ENCODE measurements around the gene SCN1B.

SCN1B gene

DNA sequence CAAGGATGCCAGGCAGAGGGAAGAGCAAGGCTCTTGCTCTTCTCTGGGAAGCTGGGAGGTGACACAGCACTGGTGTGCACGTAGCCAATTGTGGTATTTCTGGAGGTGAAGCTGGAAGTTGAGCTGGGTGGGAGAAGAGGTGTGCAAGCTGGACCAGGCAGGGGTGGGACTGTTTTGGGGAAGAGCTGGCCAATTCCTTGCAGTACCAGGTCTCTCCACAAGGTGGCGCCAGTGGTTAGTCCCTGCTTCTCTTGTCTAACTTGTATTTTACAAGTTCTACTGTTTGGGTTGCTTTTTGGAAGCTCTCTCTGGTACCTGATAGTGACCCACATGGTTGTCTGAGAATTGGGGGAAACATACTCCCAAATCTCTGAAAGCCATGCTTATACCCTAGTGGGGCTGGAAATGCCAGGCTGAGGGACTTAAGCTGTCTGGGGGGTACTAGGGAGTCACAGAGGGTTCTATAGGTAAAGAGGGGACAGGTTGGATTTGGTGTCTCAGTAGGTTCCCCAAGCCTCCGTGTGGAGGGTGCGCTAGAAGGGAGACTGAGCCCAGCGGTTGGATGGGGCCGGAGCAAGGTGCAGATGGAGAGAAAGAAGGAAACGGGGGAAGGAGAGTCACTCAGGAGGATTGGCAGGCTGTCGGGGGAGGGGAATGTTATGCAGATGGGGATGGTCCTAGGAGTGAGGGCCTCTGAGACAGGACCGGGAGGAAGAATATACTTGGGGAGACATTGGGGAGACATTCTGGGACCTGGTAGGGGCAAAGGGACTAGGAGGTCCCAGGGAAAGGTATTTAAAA lies 14.2 kb downstream of the SCN1B start (continued):
- TF ChIP-seq, protein P1, sequence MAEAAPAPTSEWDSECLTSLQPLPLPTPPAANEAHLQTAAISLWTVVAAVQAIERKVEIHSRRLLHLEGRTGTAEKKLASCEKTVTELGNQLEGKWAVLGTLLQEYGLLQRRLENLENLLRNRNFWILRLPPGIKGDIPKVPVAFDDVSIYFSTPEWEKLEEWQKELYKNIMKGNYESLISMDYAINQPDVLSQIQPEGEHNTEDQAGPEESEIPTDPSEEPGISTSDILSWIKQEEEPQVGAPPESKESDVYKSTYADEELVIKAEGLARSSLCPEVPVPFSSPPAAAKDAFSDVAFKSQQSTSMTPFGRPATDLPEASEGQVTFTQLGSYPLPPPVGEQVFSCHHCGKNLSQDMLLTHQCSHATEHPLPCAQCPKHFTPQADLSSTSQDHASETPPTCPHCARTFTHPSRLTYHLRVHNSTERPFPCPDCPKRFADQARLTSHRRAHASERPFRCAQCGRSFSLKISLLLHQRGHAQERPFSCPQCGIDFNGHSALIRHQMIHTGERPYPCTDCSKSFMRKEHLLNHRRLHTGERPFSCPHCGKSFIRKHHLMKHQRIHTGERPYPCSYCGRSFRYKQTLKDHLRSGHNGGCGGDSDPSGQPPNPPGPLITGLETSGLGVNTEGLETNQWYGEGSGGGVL (tag by site-specific recombination; IDR thresholded peaks at IDR 0.05) = no peak
- peak; percentile 63; the same call in 1 of the 2 replicates for TF ChIP-seq IKZF3 (tag by site-specific recombination; IDR thresholded peaks at IDR 0.05)
- TF ChIP-seq ZNF214 (tag by site-specific recombination; IDR thresholded peaks at IDR 0.05; ENCODE audit: borderline replicate concordance) = no peak
- TF ChIP-seq ZNF558 (tag by site-specific recombination; IDR thresholded peaks at IDR 0.05) = no peak
- no peak for TF ChIP-seq WT1 (tag by site-specific recombination; IDR thresholded peaks at IDR 0.05)
- TF ChIP-seq ZBTB21 (tag by site-specific recombination; IDR thresholded peaks at IDR 0.05) = no peak
- TF ChIP-seq REPIN1 (tag by site-specific recombination; IDR thresholded peaks at IDR 0.05; ENCODE audit: low read depth) = no peak
- TF ChIP-seq ZNF623 (tag by site-specific recombination; IDR thresholded peaks at IDR 0.05) = no peak
- TF ChIP-seq, protein P2, sequence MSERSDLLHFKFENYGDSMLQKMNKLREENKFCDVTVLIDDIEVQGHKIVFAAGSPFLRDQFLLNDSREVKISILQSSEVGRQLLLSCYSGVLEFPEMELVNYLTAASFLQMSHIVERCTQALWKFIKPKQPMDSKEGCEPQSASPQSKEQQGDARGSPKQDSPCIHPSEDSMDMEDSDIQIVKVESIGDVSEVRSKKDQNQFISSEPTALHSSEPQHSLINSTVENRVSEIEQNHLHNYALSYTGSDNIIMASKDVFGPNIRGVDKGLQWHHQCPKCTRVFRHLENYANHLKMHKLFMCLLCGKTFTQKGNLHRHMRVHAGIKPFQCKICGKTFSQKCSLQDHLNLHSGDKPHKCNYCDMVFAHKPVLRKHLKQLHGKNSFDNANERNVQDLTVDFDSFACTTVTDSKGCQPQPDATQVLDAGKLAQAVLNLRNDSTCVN (tag by site-specific recombination; optimal IDR thresholded peaks at IDR 0.05) = peak; percentile 9
- no peak for TF ChIP-seq ZNF830 (tag by site-specific recombination; IDR thresholded peaks at IDR 0.05; ENCODE audit: low read depth)
- TF ChIP-seq ZNF174 (tag by site-specific recombination; IDR thresholded peaks at IDR 0.05) = no peak
- no peak for TF ChIP-seq ZNF2 (tag by site-specific recombination; IDR thresholded peaks at IDR 0.05)
- TF ChIP-seq, protein P3, sequence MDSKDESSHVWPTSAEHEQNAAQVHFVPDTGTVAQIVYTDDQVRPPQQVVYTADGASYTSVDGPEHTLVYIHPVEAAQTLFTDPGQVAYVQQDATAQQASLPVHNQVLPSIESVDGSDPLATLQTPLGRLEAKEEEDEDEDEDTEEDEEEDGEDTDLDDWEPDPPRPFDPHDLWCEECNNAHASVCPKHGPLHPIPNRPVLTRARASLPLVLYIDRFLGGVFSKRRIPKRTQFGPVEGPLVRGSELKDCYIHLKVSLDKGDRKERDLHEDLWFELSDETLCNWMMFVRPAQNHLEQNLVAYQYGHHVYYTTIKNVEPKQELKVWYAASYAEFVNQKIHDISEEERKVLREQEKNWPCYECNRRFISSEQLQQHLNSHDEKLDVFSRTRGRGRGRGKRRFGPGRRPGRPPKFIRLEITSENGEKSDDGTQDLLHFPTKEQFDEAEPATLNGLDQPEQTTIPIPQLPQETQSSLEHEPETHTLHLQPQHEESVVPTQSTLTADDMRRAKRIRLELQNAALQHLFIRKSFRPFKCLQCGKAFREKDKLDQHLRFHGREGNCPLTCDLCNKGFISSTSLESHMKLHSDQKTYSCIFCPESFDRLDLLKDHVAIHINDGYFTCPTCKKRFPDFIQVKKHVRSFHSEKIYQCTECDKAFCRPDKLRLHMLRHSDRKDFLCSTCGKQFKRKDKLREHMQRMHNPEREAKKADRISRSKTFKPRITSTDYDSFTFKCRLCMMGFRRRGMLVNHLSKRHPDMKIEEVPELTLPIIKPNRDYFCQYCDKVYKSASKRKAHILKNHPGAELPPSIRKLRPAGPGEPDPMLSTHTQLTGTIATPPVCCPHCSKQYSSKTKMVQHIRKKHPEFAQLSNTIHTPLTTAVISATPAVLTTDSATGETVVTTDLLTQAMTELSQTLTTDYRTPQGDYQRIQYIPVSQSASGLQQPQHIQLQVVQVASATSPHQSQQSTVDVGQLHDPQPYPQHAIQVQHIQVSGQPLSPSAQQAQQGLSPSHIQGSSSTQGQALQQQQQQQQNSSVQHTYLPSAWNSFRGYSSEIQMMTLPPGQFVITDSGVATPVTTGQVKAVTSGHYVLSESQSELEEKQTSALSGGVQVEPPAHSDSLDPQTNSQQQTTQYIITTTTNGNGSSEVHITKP (tag by site-specific recombination; IDR thresholded peaks at IDR 0.05) = no peak
- no peak for TF ChIP-seq ZNF423 (tag by site-specific recombination; IDR thresholded peaks at IDR 0.05)
- peak; percentile 98 for TF ChIP-seq ZNF341 (tag by site-specific recombination; IDR thresholded peaks at IDR 0.05; ENCODE audit: low read depth)
- no peak for TF ChIP-seq ZNF426 (tag by site-specific recombination; IDR thresholded peaks at IDR 0.05)
- no peak for TF ChIP-seq ZNF501 (tag by site-specific recombination; IDR thresholded peaks at IDR 0.05)
- no peak for TF ChIP-seq ZNF521 (tag by site-specific recombination; IDR thresholded peaks at IDR 0.05)
- TF ChIP-seq, protein P4, sequence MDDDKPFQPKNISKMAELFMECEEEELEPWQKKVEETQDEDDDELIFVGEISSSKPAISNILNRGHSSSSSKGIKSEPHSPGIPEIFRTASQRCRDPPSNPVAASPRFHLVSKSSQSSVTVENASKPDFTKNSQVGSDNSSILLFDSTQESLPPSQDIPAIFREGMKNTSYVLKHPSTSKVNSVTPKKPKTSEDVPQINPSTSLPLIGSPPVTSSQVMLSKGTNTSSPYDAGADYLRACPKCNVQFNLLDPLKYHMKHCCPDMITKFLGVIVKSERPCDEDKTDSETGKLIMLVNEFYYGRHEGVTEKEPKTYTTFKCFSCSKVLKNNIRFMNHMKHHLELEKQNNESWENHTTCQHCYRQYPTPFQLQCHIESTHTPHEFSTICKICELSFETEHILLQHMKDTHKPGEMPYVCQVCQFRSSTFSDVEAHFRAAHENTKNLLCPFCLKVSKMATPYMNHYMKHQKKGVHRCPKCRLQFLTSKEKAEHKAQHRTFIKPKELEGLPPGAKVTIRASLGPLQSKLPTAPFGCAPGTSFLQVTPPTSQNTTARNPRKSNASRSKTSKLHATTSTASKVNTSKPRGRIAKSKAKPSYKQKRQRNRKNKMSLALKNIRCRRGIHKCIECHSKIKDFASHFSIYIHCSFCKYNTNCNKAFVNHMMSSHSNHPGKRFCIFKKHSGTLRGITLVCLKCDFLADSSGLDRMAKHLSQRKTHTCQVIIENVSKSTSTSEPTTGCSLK (tag by site-specific recombination; IDR thresholded peaks at IDR 0.05) = no peak
- TF ChIP-seq, protein P5, sequence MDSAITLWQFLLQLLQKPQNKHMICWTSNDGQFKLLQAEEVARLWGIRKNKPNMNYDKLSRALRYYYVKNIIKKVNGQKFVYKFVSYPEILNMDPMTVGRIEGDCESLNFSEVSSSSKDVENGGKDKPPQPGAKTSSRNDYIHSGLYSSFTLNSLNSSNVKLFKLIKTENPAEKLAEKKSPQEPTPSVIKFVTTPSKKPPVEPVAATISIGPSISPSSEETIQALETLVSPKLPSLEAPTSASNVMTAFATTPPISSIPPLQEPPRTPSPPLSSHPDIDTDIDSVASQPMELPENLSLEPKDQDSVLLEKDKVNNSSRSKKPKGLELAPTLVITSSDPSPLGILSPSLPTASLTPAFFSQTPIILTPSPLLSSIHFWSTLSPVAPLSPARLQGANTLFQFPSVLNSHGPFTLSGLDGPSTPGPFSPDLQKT (IDR thresholded peaks at IDR 0.05; ENCODE audit: borderline replicate concordance, low read depth, low read length) = no peak
- no peak for TF ChIP-seq ZNF624 (tag by site-specific recombination; IDR thresholded peaks at IDR 0.05)
- no peak for TF ChIP-seq ZNF701 (tag by site-specific recombination; IDR thresholded peaks at IDR 0.05)
- no peak for TF ChIP-seq YY1 (tag by site-specific recombination; IDR thresholded peaks at IDR 0.05)
- no peak for TF ChIP-seq ZBTB1 (tag by site-specific recombination; IDR thresholded peaks at IDR 0.05)
- TF ChIP-seq, protein P6, sequence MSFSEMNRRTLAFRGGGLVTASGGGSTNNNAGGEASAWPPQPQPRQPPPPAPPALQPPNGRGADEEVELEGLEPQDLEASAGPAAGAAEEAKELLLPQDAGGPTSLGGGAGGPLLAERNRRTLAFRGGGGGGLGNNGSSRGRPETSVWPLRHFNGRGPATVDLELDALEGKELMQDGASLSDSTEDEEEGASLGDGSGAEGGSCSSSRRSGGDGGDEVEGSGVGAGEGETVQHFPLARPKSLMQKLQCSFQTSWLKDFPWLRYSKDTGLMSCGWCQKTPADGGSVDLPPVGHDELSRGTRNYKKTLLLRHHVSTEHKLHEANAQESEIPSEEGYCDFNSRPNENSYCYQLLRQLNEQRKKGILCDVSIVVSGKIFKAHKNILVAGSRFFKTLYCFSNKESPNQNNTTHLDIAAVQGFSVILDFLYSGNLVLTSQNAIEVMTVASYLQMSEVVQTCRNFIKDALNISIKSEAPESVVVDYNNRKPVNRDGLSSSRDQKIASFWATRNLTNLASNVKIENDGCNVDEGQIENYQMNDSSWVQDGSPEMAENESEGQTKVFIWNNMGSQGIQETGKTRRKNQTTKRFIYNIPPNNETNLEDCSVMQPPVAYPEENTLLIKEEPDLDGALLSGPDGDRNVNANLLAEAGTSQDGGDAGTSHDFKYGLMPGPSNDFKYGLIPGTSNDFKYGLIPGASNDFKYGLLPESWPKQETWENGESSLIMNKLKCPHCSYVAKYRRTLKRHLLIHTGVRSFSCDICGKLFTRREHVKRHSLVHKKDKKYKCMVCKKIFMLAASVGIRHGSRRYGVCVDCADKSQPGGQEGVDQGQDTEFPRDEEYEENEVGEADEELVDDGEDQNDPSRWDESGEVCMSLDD (tag by site-specific recombination; IDR thresholded peaks at IDR 0.05) = peak; percentile 32; the same call in 1 of the 2 replicates
- TF ChIP-seq SP3 (tag by site-specific recombination; IDR thresholded peaks at IDR 0.05) = no peak
- no peak for TF ChIP-seq ZSCAN23 (tag by site-specific recombination; IDR thresholded peaks at IDR 0.05)

Measured in HEK293 (cell line).